Measurements from ENCODE around the gene PRSS21.

- TF ChIP-seq, protein P1, sequence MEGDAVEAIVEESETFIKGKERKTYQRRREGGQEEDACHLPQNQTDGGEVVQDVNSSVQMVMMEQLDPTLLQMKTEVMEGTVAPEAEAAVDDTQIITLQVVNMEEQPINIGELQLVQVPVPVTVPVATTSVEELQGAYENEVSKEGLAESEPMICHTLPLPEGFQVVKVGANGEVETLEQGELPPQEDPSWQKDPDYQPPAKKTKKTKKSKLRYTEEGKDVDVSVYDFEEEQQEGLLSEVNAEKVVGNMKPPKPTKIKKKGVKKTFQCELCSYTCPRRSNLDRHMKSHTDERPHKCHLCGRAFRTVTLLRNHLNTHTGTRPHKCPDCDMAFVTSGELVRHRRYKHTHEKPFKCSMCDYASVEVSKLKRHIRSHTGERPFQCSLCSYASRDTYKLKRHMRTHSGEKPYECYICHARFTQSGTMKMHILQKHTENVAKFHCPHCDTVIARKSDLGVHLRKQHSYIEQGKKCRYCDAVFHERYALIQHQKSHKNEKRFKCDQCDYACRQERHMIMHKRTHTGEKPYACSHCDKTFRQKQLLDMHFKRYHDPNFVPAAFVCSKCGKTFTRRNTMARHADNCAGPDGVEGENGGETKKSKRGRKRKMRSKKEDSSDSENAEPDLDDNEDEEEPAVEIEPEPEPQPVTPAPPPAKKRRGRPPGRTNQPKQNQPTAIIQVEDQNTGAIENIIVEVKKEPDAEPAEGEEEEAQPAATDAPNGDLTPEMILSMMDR (IDR thresholded peaks at IDR 0.05), result no peak
- TF ChIP-seq POLR2A (IDR thresholded peaks at IDR 0.05), result no peak
Observed at GRCh38 chr16:2867661-2867986, 50.6 kb downstream of the PRSS21 start.
